Measurements from ENCODE around the gene TCHHL1.
"Not testable (repeated sequence)": the region's sequence is repeated elsewhere in the genome, so short reads cannot be mapped to it uniquely, and the experiment has no call there.

TCHHL1 gene

DNA sequence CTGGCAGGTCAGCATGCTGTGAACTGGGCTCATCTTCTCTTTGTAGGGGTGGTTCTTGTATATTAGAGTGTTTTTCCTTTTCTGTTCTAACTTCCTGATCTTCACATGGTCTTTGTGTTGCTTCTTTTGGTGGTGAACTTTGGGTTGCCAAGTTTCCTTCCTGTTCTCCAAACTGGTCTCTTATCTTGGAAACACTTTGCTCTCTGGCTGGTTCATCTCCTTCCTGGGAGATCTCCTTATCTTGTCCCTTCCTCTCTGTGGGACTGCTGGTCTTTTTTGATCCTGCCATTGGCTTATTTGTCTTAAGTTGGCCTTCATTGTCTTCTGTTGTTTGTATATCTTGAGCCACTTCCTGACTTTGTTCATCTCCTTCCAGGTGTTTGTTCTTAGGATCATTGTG lies 2.1 kb downstream of the TCHHL1 start:
- DNase-seq (ENCODE audit: low read depth): no peak
- TF ChIP-seq, protein P1, sequence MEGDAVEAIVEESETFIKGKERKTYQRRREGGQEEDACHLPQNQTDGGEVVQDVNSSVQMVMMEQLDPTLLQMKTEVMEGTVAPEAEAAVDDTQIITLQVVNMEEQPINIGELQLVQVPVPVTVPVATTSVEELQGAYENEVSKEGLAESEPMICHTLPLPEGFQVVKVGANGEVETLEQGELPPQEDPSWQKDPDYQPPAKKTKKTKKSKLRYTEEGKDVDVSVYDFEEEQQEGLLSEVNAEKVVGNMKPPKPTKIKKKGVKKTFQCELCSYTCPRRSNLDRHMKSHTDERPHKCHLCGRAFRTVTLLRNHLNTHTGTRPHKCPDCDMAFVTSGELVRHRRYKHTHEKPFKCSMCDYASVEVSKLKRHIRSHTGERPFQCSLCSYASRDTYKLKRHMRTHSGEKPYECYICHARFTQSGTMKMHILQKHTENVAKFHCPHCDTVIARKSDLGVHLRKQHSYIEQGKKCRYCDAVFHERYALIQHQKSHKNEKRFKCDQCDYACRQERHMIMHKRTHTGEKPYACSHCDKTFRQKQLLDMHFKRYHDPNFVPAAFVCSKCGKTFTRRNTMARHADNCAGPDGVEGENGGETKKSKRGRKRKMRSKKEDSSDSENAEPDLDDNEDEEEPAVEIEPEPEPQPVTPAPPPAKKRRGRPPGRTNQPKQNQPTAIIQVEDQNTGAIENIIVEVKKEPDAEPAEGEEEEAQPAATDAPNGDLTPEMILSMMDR (IDR thresholded peaks at IDR 0.05; ENCODE audit: insufficient read depth, low read depth, low read length, missing control alignments): no peak
- no peak overlapping the region for H3K4me3 ChIP-seq (ENCODE audit: low read length)

DNA sequence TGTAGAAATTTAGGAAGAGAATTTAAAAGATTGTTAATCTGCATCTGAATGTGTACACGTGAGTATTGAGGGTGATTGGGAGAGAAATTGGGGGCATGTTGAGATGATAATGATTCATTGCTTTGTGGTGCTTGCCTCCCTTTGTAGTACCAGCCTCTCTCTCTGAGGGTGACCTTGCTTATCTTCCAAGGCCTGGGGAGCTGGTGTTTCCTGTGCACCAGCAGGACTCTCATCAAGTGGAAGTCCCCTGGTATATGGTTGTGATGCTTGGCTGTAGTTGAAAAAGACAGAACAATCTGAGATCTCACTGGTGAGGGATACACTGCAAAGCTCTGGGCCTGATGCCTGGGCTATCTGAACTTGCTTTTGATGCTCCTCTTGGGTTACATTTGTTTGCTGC lies 4.0 kb downstream of the TCHHL1 start:
- TF ChIP-seq, protein P1 (IDR thresholded peaks at IDR 0.05; ENCODE audit: insufficient read depth, low read depth, low read length, missing control alignments): no peak
- no peak for DNase-seq (ENCODE audit: low read depth)
- no peak overlapping the region for H3K4me3 ChIP-seq (ENCODE audit: low read length)

DNA sequence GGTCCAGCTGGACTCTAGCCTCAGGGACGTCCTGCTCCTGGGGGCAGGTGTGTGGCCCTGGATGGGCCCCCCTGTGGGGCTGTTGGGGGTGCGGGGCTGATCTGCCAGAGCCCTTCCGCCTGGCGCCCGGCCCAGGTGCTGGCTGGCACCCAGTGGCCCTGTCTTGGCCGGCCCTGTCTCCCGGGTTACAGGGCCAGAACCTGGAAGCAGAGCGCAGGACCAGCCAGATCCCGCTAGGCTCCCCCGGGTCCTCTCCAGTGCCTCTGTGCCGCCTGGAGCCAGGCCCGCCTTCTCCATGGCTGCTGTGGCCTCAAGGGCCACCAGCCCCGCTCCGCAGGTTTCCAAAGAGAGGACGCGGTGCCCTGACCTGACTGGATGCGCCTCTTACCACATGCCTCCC lies 7.8 kb downstream of the TCHHL1 start:
- not testable (repeated sequence) for H3K4me3 ChIP-seq (ENCODE audit: low read length); DNase-seq (ENCODE audit: low read depth)

GRCh38 chr1:152080494-152080893 lies 8.4 kb downstream of the TCHHL1 start:
- not testable (repeated sequence) for DNase-seq (ENCODE audit: low read depth); H3K4me3 ChIP-seq (ENCODE audit: low read length)

DNA sequence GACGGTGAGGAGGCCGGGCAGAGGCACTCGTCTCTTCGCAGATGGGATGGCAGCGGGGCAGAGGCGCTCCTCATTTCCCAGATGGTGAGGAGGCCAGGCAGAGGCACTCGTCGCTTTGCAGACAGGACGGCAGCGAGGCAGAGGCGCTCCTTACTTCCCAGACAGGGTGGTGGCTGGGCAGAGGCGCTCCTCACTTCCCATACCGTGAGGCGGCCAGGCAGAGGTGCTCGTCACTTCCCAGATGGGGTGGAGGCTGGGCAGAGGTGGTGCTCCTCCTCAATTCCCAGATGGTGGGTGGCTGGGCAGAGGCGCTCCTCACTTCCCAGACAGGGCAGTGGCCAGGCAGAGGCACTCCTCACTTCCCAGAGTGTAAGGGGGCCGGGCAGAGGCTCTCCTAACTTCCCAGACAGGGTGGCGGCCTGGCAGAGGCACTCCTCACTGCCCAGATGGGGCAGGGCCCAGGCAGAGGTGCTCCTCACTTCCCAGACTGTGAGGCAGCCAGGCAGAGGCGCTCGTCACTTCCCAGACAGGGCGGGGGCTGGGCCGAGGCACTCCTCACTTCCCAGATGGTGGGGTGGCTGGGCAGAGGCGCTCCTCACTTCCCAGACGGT lies 9.9 kb downstream of the TCHHL1 start:
- no peak for DNase-seq (ENCODE audit: low read depth)
- no peak overlapping the region for H3K4me3 ChIP-seq (ENCODE audit: low read length)
- TF ChIP-seq, protein P1 (IDR thresholded peaks at IDR 0.05; ENCODE audit: insufficient read depth, low read depth, low read length, missing control alignments): no peak

DNA sequence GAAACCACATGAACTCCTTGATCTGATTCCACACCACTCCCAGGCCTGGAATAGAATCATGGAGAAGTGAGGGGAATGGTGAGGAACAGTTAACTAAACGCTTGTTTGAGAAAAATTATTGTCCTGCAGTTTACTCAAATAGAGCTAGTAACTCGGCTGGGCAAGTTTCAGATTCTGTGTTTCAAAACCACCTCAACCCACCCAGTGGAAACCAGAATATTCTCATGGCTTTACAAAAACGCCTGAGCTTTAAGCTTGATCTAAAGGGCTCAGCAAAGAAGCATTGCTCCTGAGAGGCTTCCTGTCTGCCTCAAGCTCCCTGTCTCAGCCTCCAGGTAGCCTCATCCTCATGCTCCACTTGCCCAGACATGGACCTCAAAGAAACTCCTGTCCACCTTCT lies 16.6 kb downstream of the TCHHL1 start:
- DNase-seq (ENCODE audit: low read depth): no peak
- no peak overlapping the region for H3K4me3 ChIP-seq (ENCODE audit: low read length)
- TF ChIP-seq, protein P1 (IDR thresholded peaks at IDR 0.05; ENCODE audit: insufficient read depth, low read depth, low read length, missing control alignments): no peak

DNA sequence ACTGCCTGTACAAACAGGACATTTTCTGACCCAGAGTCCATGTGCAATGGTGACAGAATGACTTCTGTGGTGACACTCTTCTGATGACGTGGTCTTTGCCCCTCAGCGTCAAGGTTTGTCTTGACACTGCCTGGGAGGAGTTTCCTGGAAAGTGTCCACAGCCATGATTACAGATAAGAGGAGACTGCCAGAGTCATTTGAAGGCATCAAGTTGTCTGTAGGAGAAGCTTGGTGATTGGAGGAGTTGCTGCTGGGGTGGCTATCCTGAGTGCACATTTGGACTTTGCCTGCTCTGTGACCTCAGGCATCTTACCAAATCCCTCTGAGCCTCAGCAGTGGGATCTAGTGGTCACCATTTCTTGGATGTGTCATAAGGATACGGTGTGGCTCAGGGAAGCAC lies 17.7 kb downstream of the TCHHL1 start:
- no peak overlapping the region for H3K4me3 ChIP-seq (ENCODE audit: low read length)
- TF ChIP-seq, protein P1 (IDR thresholded peaks at IDR 0.05; ENCODE audit: insufficient read depth, low read depth, low read length, missing control alignments): no peak
- DNase-seq (ENCODE audit: low read depth): no peak

GRCh38 chr1:152067929-152068328 lies 20.9 kb downstream of the TCHHL1 start:
- TF ChIP-seq, protein P1 (IDR thresholded peaks at IDR 0.05; ENCODE audit: insufficient read depth, low read depth, low read length, missing control alignments): no peak
- DNase-seq (ENCODE audit: low read depth): no peak
- no peak overlapping the region for H3K4me3 ChIP-seq (ENCODE audit: low read length)
